ENCODE results near the gene IFITM5.

Gene IFITM5

GRCh38 chr11:279966-280705, 19.2 kb downstream of the IFITM5 start:
- no peak overlapping the region for H2AFZ ChIP-seq (ENCODE audit: low read depth, low read length)
- H3K4me2 ChIP-seq (ENCODE audit: low read length) = no peak overlapping the region
- no peak overlapping the region for H3K9ac ChIP-seq (ENCODE audit: low read length)
- H3K27me3 ChIP-seq (ENCODE audit: low read depth, low read length) = no peaks in the 10 kb centered on the region
- H4K20me1 ChIP-seq (ENCODE audit: insufficient read depth, low read length) = no peaks in the 10 kb centered on the region
- no peak overlapping the region for H3K4me3 ChIP-seq (ENCODE audit: low read length)
- no peaks in the 10 kb centered on the region for H3K79me2 ChIP-seq (ENCODE audit: low read length)
- H3K4me1 ChIP-seq (ENCODE audit: low read length) = peaks cover 3% of the 10 kb centered on the region
- no peaks in the 10 kb centered on the region for H3K9me3 ChIP-seq (ENCODE audit: insufficient read depth, low read length)
- TF ChIP-seq EZH2phosphoT487 (IDR thresholded peaks at IDR 0.05; ENCODE audit: low read depth) (no peak), CTCF (IDR thresholded peaks at IDR 0.05; ENCODE audit: low read depth, low read length) (no peak)
- no peak overlapping the region for H3K27ac ChIP-seq (ENCODE audit: low read length)
- H3K36me3 ChIP-seq (replicated peaks; ENCODE audit: low read depth, low read length) = peaks cover 3% of the 10 kb centered on the region

GRCh38 chr11:279040-279965, 20.0 kb downstream of the IFITM5 start:
- Histone ChIP-seq H2AFZ (ENCODE audit: low read depth, low read length) (no peak overlapping the region), H3K36me3 (replicated peaks; ENCODE audit: low read depth, low read length) (peaks cover 3% of the 10 kb centered on the region), H3K9me3 (ENCODE audit: insufficient read depth, low read length) (no peaks in the 10 kb centered on the region), H3K27me3 (ENCODE audit: low read depth, low read length) (no peaks in the 10 kb centered on the region), H3K4me1 (ENCODE audit: low read length) (peaks cover 10% of the 10 kb centered on the region), H3K9ac (ENCODE audit: low read length) (no peak overlapping the region), H3K4me3 (ENCODE audit: low read length) (no peak overlapping the region), H3K4me2 (ENCODE audit: low read length) (no peak overlapping the region), H3K79me2 (ENCODE audit: low read length) (no peaks in the 10 kb centered on the region), H3K27ac (ENCODE audit: low read length) (no peak overlapping the region), H4K20me1 (ENCODE audit: insufficient read depth, low read length) (no peaks in the 10 kb centered on the region)
- no peak for TF ChIP-seq CTCF (IDR thresholded peaks at IDR 0.05; ENCODE audit: low read depth, low read length)
- TF ChIP-seq EZH2phosphoT487 (IDR thresholded peaks at IDR 0.05; ENCODE audit: low read depth) = no peak

GRCh38 chr11:278001-278951, 21.1 kb downstream of the IFITM5 start, which contains the start of gene NLRP6:
Gene NLRP6 (plus strand): TSS chr11:278407. CDS start chr11:278570, 163 bp downstream.
- no peak within 1 kb of the TSS for H3K27ac ChIP-seq (ENCODE audit: low read length)
- peaks cover 10% of the 10 kb centered on the region for H3K4me1 ChIP-seq (ENCODE audit: low read length)
- H3K9me3 ChIP-seq (ENCODE audit: insufficient read depth, low read length) = no peaks in the 10 kb centered on the region
- H4K20me1 ChIP-seq (ENCODE audit: insufficient read depth, low read length) = no peaks in the 10 kb centered on the region
- no peak within 1 kb of the TSS for H2AFZ ChIP-seq (ENCODE audit: low read depth, low read length)
- peaks cover 3% of the 10 kb centered on the region for H3K36me3 ChIP-seq (replicated peaks; ENCODE audit: low read depth, low read length)
- H3K79me2 ChIP-seq (ENCODE audit: low read length) = no peaks in the 10 kb centered on the region
- H3K9ac ChIP-seq (ENCODE audit: low read length) = no peak within 1 kb of the TSS
- no peak within 1 kb of the TSS for H3K4me3 ChIP-seq (ENCODE audit: low read length)
- no peak for TF ChIP-seq CTCF (IDR thresholded peaks at IDR 0.05; ENCODE audit: low read depth, low read length)
- TF ChIP-seq EZH2phosphoT487 (IDR thresholded peaks at IDR 0.05; ENCODE audit: low read depth) = no peak
- H3K4me2 ChIP-seq (ENCODE audit: low read length) = no peak within 1 kb of the TSS
- H3K27me3 ChIP-seq (ENCODE audit: low read depth, low read length) = no peaks in the 10 kb centered on the region
